Measurements from ENCODE around the gene SQSTM1.

GRCh38 chr5:179840766-179841165, 20.1 kb downstream of the SQSTM1 start:
- TF ChIP-seq CTCF (IDR thresholded peaks at IDR 0.05; ENCODE audit: insufficient read depth, low read length, poor library complexity, severe bottlenecking) (no peak), EZH2phosphoT487 (conservative IDR thresholded peaks at IDR 0.05; ENCODE audit: low read length) (no peak)
